RWPE2 (cell line): Measurements from ENCODE around the gene SIKE1.
"Not testable (repeated sequence)": the region's sequence is repeated elsewhere in the genome, so short reads cannot be mapped to it uniquely, and the experiment has no call there.

Source experiments
- ATAC-seq: fragments of 200-7000 bp; cut with Tn5 transposase; 3 replicates; pipeline ENCODE4 v1.9.1; 2021; ENCODE audit warnings: low read depth
- DNase-seq: peaks from one replicate; pipeline ENCODE4 v3.0.0-alpha.2; 2020; ENCODE audit warnings: low spot score
- H3K27ac ChIP-seq: fragments of 450-650 bp; 2 replicates; pipeline ENCODE4 v1.5.1; 2017; ENCODE audit warnings: mild to moderate bottlenecking; ENCODE audit not compliant: poor library complexity, severe bottlenecking
- H3K27me3 ChIP-seq: fragments of 250-450 bp; sonication (Bioruptor Pico); 2 replicates; pipeline ENCODE4 v1.5.1; 2021; ENCODE audit warnings: mild to moderate bottlenecking, moderate library complexity; ENCODE audit not compliant: insufficient read depth, poor library complexity, severe bottlenecking
- H3K36me3 ChIP-seq: fragments of 250-450 bp; sonication (Bioruptor Pico); 2 replicates; pipeline ENCODE4 v1.5.1; 2020; ENCODE audit warnings: low read depth, mild to moderate bottlenecking, moderate library complexity
- H3K4me1 ChIP-seq: fragments of 250-450 bp; sonication (Bioruptor Pico); 2 replicates; pipeline ENCODE4 v1.5.1; 2021; ENCODE audit warnings: mild to moderate bottlenecking, moderate library complexity; ENCODE audit not compliant: insufficient read depth, poor library complexity, severe bottlenecking
- H3K4me3 ChIP-seq: fragments of 250-450 bp; sonication (Bioruptor Pico); 2 replicates; pipeline ENCODE4 v1.5.1; 2021; ENCODE audit warnings: mild to moderate bottlenecking, moderate library complexity; ENCODE audit not compliant: severe bottlenecking
- H3K9me3 ChIP-seq: fragments of 250-450 bp; sonication (Bioruptor Pico); 2 replicates; pipeline ENCODE4 v1.5.1; 2021; ENCODE audit warnings: mild to moderate bottlenecking, moderate library complexity; ENCODE audit not compliant: severe bottlenecking
- CTCF ChIP-seq: fragments of 450-650 bp; IDR thresholded peaks from one replicate; pipeline ENCODE4 v1.5.1; 2017; ENCODE audit warnings: mild to moderate bottlenecking, moderate library complexity; ENCODE audit not compliant: poor library complexity, severe bottlenecking

SIKE1 gene

GRCh38 chr1:114819869-114820268 is 39.4 kb upstream of the SIKE1 start:
- no peak for DNase-seq
- TF ChIP-seq CTCF, result no peak
- no peaks in the 10 kb centered on the region for H3K4me1 ChIP-seq

GRCh38 chr1:114804449-114804848 is 24.0 kb upstream of the SIKE1 start:
- H3K4me1 ChIP-seq, result peaks cover 11% of the 10 kb centered on the region
- not testable (repeated sequence) for H3K9me3 ChIP-seq, ATAC-seq, H3K4me3 ChIP-seq, DNase-seq, H3K27me3 ChIP-seq, H3K36me3 ChIP-seq, H3K27ac ChIP-seq

More at GRCh38 chr1:114819869-114820268, 39.4 kb upstream of the SIKE1 start:
- Histone ChIP-seq H3K4me3 (no peak overlapping the region), H3K36me3 (no peaks in the 10 kb centered on the region), H3K9me3 (no peaks in the 10 kb centered on the region), H3K27me3 (no peaks in the 10 kb centered on the region), H3K27ac (no peak overlapping the region)
- no peak for ATAC-seq

GRCh38 chr1:114803001-114803400 is 22.5 kb upstream of the SIKE1 start:
- peak; percentile 100 for ATAC-seq
- peak overlapping the region; percentile 67 for H3K27ac ChIP-seq
- H3K36me3 ChIP-seq, result no peaks in the 10 kb centered on the region
- no peaks in the 10 kb centered on the region for H3K27me3 ChIP-seq
- DNase-seq, result peak; percentile 81
- TF ChIP-seq CTCF, result no peak
- H3K4me1 ChIP-seq, result peaks cover 11% of the 10 kb centered on the region
- no peaks in the 10 kb centered on the region for H3K9me3 ChIP-seq
- no peak overlapping the region for H3K4me3 ChIP-seq

GRCh38 chr1:114794038-114794437 is 13.6 kb upstream of the SIKE1 start:
- no peak for DNase-seq
- Histone ChIP-seq H3K27me3 (no peaks in the 10 kb centered on the region), H3K9me3 (no peaks in the 10 kb centered on the region), H3K4me1 (no peaks in the 10 kb centered on the region), H3K36me3 (no peaks in the 10 kb centered on the region), H3K4me3 (no peak overlapping the region), H3K27ac (no peak overlapping the region)
- no peak for TF ChIP-seq CTCF
- ATAC-seq, result no peak

GRCh38 chr1:114790581-114790980 is 10.1 kb upstream of the SIKE1 start:
- DNase-seq, H3K4me3 ChIP-seq: not testable (repeated sequence)

GRCh38 chr1:114786440-114786839 is 6.0 kb upstream of the SIKE1 start:
- H3K4me3 ChIP-seq, H3K4me1 ChIP-seq, DNase-seq, H3K27me3 ChIP-seq, ATAC-seq, H3K27ac ChIP-seq, H3K9me3 ChIP-seq, H3K36me3 ChIP-seq: not testable (repeated sequence)

More at GRCh38 chr1:114790581-114790980, 10.1 kb upstream of the SIKE1 start:
- not testable (repeated sequence) for H3K9me3 ChIP-seq, H3K4me1 ChIP-seq, ATAC-seq, H3K36me3 ChIP-seq, H3K27me3 ChIP-seq, H3K27ac ChIP-seq
